ENCODE data around the gene GCFC2.

The GCFC2 gene

DNA sequence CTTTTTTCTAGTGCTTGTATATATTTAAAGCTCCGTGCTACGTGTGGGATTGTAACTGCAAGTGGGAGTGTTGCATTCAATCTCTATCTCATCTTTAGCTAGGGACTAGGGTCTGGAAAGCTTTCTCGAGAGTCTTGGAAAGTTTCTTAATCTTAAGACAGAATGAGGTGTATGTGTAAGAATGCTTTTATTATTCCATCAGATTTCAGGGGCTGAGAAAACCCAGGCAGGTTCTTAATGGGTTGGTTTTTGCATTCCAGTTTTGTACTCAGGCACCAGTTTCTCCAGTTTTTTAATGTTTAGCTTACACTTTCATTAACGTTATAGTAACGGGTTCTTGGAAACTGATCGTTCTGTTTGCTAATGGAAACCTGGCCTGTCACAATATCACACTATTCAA is 43.8 kb downstream of the GCFC2 start:
- TF ChIP-seq, protein P1, sequence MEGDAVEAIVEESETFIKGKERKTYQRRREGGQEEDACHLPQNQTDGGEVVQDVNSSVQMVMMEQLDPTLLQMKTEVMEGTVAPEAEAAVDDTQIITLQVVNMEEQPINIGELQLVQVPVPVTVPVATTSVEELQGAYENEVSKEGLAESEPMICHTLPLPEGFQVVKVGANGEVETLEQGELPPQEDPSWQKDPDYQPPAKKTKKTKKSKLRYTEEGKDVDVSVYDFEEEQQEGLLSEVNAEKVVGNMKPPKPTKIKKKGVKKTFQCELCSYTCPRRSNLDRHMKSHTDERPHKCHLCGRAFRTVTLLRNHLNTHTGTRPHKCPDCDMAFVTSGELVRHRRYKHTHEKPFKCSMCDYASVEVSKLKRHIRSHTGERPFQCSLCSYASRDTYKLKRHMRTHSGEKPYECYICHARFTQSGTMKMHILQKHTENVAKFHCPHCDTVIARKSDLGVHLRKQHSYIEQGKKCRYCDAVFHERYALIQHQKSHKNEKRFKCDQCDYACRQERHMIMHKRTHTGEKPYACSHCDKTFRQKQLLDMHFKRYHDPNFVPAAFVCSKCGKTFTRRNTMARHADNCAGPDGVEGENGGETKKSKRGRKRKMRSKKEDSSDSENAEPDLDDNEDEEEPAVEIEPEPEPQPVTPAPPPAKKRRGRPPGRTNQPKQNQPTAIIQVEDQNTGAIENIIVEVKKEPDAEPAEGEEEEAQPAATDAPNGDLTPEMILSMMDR (IDR thresholded peaks at IDR 0.05) = no peak
- no peak overlapping the region for H3K4me3 ChIP-seq (ENCODE audit: low read depth in 1 of 2, low read length in 1 of 2)
- H3K36me3 ChIP-seq = peaks cover 6% of the 10 kb centered on the region
- no peaks in the 10 kb centered on the region for H3K9me3 ChIP-seq
- H3K27ac ChIP-seq = no peak overlapping the region
- H3K4me1 ChIP-seq (ENCODE audit: control insufficient read depth in 1 of 2, insufficient read depth in 1 of 2, low read depth in 1 of 2, low read length in 1 of 2) = no peaks in the 10 kb centered on the region
- no peaks in the 10 kb centered on the region for H3K27me3 ChIP-seq

DNA sequence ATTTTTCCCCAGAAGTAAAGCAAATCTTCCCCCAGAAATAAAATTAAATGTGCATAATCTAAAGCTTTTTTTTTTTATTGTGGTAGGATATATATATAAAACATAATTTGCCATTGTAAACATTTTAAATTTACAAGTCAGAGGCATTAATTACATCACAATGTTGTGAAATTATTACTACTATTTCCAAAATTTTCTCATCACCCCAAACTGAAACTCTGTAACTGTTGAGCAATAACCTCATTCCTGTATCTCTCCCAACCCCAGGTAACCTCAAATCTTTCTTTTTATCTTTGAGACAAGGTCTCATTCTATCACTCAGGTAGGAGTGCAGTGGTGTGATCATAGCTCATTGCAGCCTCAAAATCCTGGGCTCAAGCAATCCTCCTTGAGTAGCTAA is 52.9 kb downstream of the GCFC2 start:
- TF ChIP-seq, protein P1 (IDR thresholded peaks at IDR 0.05) = no peak
- Histone ChIP-seq H3K27me3 (no peaks in the 10 kb centered on the region), H3K9me3 (no peaks in the 10 kb centered on the region), H3K36me3 (peaks cover 25% of the 10 kb centered on the region), H3K4me3 (ENCODE audit: low read depth in 1 of 2, low read length in 1 of 2) (no peak overlapping the region), H3K27ac (no peak overlapping the region), H3K4me1 (ENCODE audit: control insufficient read depth in 1 of 2, insufficient read depth in 1 of 2, low read depth in 1 of 2, low read length in 1 of 2) (peaks cover 17 to 22% of the 10 kb centered on the region in 2 experiments)

DNA sequence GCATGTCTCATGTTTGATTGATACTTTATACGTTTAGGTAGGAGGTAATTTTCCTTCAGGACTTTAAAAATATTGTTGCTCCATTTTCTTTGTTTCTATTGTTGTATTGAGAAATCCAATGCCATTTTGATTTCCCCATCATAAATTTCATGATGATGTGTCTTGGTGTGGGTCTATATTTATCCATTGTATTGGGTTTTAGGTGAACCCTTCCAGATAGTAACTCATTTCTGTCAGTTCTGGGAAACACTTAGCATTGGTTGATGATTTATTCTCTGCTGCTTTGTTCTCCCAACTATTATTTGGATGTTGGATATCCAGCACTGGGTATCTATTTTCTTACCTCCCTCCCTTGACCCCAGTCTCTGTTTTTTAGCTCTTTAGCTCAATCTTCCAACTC is 54.2 kb downstream of the GCFC2 start:
- no peak overlapping the region for H3K4me3 ChIP-seq (ENCODE audit: low read depth in 1 of 2, low read length in 1 of 2)
- H3K4me1 ChIP-seq (ENCODE audit: control insufficient read depth in 1 of 2, insufficient read depth in 1 of 2, low read depth in 1 of 2, low read length in 1 of 2) = peaks cover 17 to 22% of the 10 kb centered on the region in 2 experiments
- H3K27ac ChIP-seq = no peak overlapping the region
- H3K27me3 ChIP-seq = no peaks in the 10 kb centered on the region
- peaks cover 32% of the 10 kb centered on the region for H3K36me3 ChIP-seq
- no peaks in the 10 kb centered on the region for H3K9me3 ChIP-seq
- TF ChIP-seq, protein P1 (IDR thresholded peaks at IDR 0.05) = no peak

DNA sequence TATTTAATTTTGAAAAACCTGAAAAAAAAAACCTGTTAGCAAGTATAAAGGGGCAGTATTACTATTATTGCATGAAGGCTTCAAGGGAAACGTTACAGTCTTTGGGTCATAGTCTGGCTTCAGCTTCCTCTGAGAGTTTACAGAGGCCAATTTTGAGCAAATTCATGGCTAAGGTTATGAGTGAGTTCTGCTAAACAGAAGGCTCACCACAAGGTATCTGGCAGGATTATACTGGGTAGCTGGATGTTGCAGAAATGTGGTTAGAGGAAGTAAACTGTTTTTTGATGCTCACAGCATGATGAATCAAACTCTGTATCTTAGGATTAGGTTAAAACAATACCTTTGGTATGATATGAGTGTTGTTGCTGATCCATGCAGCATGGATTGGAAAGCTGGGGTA is 54.9 kb downstream of the GCFC2 start:
- Histone ChIP-seq H3K4me3 (ENCODE audit: low read depth in 1 of 2, low read length in 1 of 2) (no peak overlapping the region), H3K9me3 (no peaks in the 10 kb centered on the region), H3K27me3 (no peaks in the 10 kb centered on the region), H3K27ac (no peak overlapping the region), H3K4me1 (ENCODE audit: control insufficient read depth in 1 of 2, insufficient read depth in 1 of 2, low read depth in 1 of 2, low read length in 1 of 2) (peaks cover 17 to 22% of the 10 kb centered on the region in 2 experiments), H3K36me3 (peaks cover 38% of the 10 kb centered on the region)
- TF ChIP-seq, protein P1 (IDR thresholded peaks at IDR 0.05) = no peak

DNA sequence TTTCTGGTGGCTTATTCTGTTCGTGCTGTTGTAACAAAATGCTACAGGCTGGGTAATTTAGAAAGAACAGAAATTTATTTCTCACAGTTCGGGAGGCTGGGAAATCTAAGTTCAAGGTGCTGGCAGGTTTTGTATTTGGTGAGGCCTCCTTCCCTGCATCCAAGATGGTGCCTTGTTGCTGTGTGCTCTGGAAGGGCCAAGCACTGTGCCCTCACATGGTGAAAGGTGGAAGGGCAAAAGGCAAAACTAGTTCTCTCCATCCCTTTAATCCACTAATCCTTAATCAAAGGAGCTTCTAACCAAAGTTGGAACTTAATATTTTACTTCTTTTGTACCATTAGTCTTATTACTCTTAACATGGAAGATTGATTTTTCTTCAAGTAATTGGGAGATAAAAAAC is 56.7 kb downstream of the GCFC2 start:
- Histone ChIP-seq H3K27me3 (no peaks in the 10 kb centered on the region), H3K4me3 (ENCODE audit: low read depth in 1 of 2, low read length in 1 of 2) (no peak overlapping the region), H3K36me3 (peaks cover 41% of the 10 kb centered on the region), H3K4me1 (ENCODE audit: control insufficient read depth in 1 of 2, insufficient read depth in 1 of 2, low read depth in 1 of 2, low read length in 1 of 2) (peaks cover 17 to 22% of the 10 kb centered on the region in 2 experiments), H3K27ac (no peak overlapping the region), H3K9me3 (no peaks in the 10 kb centered on the region)
- TF ChIP-seq, protein P1 (IDR thresholded peaks at IDR 0.05) = no peak

DNA sequence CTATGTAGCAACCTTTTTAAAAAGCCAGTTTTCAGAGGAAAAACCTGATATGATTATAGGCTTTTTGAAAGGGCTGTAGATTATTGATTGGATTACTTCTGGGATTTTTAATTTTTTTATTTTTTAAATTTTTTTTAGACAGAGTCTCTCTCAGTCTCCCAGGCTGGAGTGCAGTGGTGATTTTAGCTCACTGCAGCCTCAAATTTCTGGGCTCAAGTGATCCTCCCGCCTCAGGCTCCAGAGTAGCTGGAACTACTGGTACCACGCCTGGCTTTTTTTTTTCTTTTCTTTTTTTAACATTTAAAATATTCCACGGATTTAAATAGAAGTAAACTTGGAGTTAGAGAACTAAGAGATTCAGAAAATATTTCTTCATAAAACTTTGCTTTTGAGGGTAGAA is 62.9 kb downstream of the GCFC2 start:
- Histone ChIP-seq H3K27ac (no peak overlapping the region), H3K36me3 (peaks cover 22% of the 10 kb centered on the region), H3K9me3 (no peaks in the 10 kb centered on the region), H3K27me3 (no peaks in the 10 kb centered on the region), H3K4me3 (ENCODE audit: low read depth in 1 of 2, low read length in 1 of 2) (no peak overlapping the region), H3K4me1 (ENCODE audit: control insufficient read depth in 1 of 2, insufficient read depth in 1 of 2, low read depth in 1 of 2, low read length in 1 of 2) (peaks cover 6 to 10% of the 10 kb centered on the region in 2 experiments)
- TF ChIP-seq, protein P1 (IDR thresholded peaks at IDR 0.05) = no peak
